ENCODE data around the gene ETV4. TPM values are rescaled to one million over a fixed set of nuclear protein-coding genes. Genes with fewer than 3 reads are reported as not detected.

Gene ETV4
- total RNA-seq, 1 experiment from 2014 or later = 147 TPM

DNA sequence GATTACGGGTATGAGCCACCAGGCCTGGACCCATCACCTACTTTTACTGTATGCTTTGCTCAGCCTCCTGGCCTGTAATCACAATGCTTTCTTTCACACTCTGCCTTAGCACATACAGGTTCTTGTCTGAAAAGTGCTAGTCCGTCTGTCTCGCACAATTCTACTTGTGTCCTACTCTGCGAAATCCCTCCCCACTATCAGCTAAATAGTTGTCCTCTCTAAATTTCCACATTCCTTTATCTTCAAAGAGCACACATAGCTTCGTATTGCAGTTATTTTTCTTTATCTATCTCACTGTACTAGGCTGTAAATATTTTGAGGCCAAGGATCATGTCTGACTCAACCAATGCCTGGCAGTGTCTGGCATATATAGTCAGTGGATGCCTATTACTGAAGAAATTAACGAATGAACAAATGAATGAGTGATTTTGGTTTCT, 38.5 kb upstream of the ETV4 start:
- DNase-seq (peak; percentile 66), ATAC-seq (peak; percentile 47)
- Histone ChIP-seq H3K4me3 (ENCODE audit: low read length) (no peak overlapping the region), H3K9me3 (ENCODE audit: low read length) (no peaks in the 10 kb centered on the region), H3K36me3 (ENCODE audit: low read depth, low read length) (no peaks in the 10 kb centered on the region), H3K27ac (ENCODE audit: low read length) (peak overlapping the region; percentile 82), H3F3A (ENCODE audit: low read length, unreplicated experiment) (no peaks in the 10 kb centered on the region), H3K9ac (ENCODE audit: low read length) (peak overlapping the region; percentile 60), H3K9me2 (replicated peaks; ENCODE audit: low read length) (no peaks in the 10 kb centered on the region), H4K20me1 (ENCODE audit: low read length) (no peaks in the 10 kb centered on the region), H3K4me2 (ENCODE audit: low read length) (peak overlapping the region; percentile 38), H2AFZ (ENCODE audit: low read length) (peak overlapping the region; percentile 20; the same call in 1 of the 2 replicates), H3K4me1 (ENCODE audit: insufficient read depth, low read length) (peaks cover 28% of the 10 kb centered on the region), H3K79me2 (ENCODE audit: low read length) (no peaks in the 10 kb centered on the region), H3K27me3 (ENCODE audit: low read length) (no peaks in the 10 kb centered on the region)
- ChIA-PET POLR2A (ENCODE audit: unreplicated experiment) (no interaction called here), CTCF (interaction anchor here (0.5 to 1.7 kb wide), 2 partner anchors 89 to 90 kb away, joined by 3 to 17 read pairs; no protein-coding TSS in a partner anchor)
- TSS peak; percentile 83 for BruUV-seq (replicated peaks)
- TF ChIP-seq EZH2phosphoT487 (IDR thresholded peaks at IDR 0.05; ENCODE audit: borderline replicate concordance, low read length) (no peak), EZH2 (IDR thresholded peaks at IDR 0.05; ENCODE audit: low read length, unreplicated experiment) (no peak), CTCF (conservative IDR thresholded peaks at IDR 0.05; ENCODE audit: low read depth, low read length) (no peak)
- intact Hi-C loops (cut with micrococcal nuclease) = loop anchor here (1.0 kb wide), 1 partner anchor 38 kb away; the partner anchor contains the start of gene ETV4

- H3K4me1 ChIP-seq (ENCODE audit: insufficient read depth, low read length) = peaks cover 41% of the 10 kb centered on the region
- no peaks in the 10 kb centered on the region for H4K20me1 ChIP-seq (ENCODE audit: low read length)
- intact Hi-C loops (cut with micrococcal nuclease) = no loop called here
- H3K79me2 ChIP-seq (ENCODE audit: low read length) = no peaks in the 10 kb centered on the region
- H3K4me2 ChIP-seq (ENCODE audit: low read length) = no peak overlapping the region
- H3K36me3 ChIP-seq (ENCODE audit: low read depth, low read length) = no peaks in the 10 kb centered on the region
- no TSS peak for BruUV-seq (replicated peaks)
- H3K9ac ChIP-seq (ENCODE audit: low read length) = no peak overlapping the region
- ATAC-seq (no peak), DNase-seq (no peak)
- no peak overlapping the region for H3K4me3 ChIP-seq (ENCODE audit: low read length)
- no peaks in the 10 kb centered on the region for H3K27me3 ChIP-seq (ENCODE audit: low read length)
- H3F3A ChIP-seq (ENCODE audit: low read length, unreplicated experiment) = no peaks in the 10 kb centered on the region
- CTCF ChIA-PET = no interaction called here
- POLR2A ChIA-PET (ENCODE audit: unreplicated experiment) = interaction anchor here (0.6 kb wide), 1 partner anchor 93 kb away, joined by 4 read pairs; no protein-coding TSS in a partner anchor
- H2AFZ ChIP-seq (ENCODE audit: low read length) = no peak overlapping the region
- no peaks in the 10 kb centered on the region for H3K9me3 ChIP-seq (ENCODE audit: low read length)
- no peak for TF ChIP-seq CTCF (conservative IDR thresholded peaks at IDR 0.05; ENCODE audit: low read depth, low read length)
- TF ChIP-seq EZH2 (IDR thresholded peaks at IDR 0.05; ENCODE audit: low read length, unreplicated experiment) = no peak
- TF ChIP-seq EZH2phosphoT487 (IDR thresholded peaks at IDR 0.05; ENCODE audit: borderline replicate concordance, low read length) = no peak
- no peaks in the 10 kb centered on the region for H3K9me2 ChIP-seq (replicated peaks; ENCODE audit: low read length)
- no peak overlapping the region for H3K27ac ChIP-seq (ENCODE audit: low read length)
These were observed 37.2 kb upstream of the ETV4 start for GRCh38 chr17:43583332-43583731.

DNA sequence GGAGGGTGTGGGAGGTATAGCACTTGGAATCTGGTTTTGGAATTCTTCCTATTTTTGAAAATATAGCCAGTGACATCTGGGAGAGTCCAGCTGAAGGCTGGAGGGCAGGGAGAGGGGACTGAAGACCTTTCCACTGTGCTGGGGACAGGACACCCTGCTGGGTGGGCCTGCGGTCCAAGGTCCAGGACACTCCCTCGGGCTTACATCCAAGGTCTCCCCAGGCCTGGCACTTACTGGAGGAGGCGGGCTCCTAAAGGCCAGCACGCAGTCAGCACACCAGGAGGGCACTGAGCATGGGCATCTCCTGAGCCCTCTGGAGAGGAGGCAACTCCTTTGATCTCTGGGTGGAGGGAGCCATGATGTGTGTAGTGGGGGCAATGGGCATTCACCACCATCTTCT, 35.5 kb upstream of the ETV4 start:
- no peak overlapping the region for H3K4me2 ChIP-seq (ENCODE audit: low read length)
- no peak overlapping the region for H2AFZ ChIP-seq (ENCODE audit: low read length)
- intact Hi-C loops (cut with micrococcal nuclease) = no loop called here
- no peaks in the 10 kb centered on the region for H3K79me2 ChIP-seq (ENCODE audit: low read length)
- BruUV-seq (replicated peaks) = no TSS peak
- no peaks in the 10 kb centered on the region for H3K9me2 ChIP-seq (replicated peaks; ENCODE audit: low read length)
- no peaks in the 10 kb centered on the region for H3K27me3 ChIP-seq (ENCODE audit: low read length)
- no peak overlapping the region for H3K4me3 ChIP-seq (ENCODE audit: low read length)
- ChIA-PET POLR2A (ENCODE audit: unreplicated experiment) (no interaction called here), CTCF (interaction anchor here (0.7 kb wide), 1 partner anchor 92 kb away, joined by 3 read pairs; no protein-coding TSS in a partner anchor)
- no peak overlapping the region for H3K9ac ChIP-seq (ENCODE audit: low read length)
- ATAC-seq (no peak), DNase-seq (no peak)
- no peaks in the 10 kb centered on the region for H3K9me3 ChIP-seq (ENCODE audit: low read length)
- no peaks in the 10 kb centered on the region for H3K36me3 ChIP-seq (ENCODE audit: low read depth, low read length)
- peaks cover 44% of the 10 kb centered on the region for H3K4me1 ChIP-seq (ENCODE audit: insufficient read depth, low read length)
- no peak overlapping the region for H3K27ac ChIP-seq (ENCODE audit: low read length)
- TF ChIP-seq EZH2 (IDR thresholded peaks at IDR 0.05; ENCODE audit: low read length, unreplicated experiment) (no peak), CTCF (conservative IDR thresholded peaks at IDR 0.05; ENCODE audit: low read depth, low read length) (no peak), EZH2phosphoT487 (IDR thresholded peaks at IDR 0.05; ENCODE audit: borderline replicate concordance, low read length) (no peak)
- H4K20me1 ChIP-seq (ENCODE audit: low read length) = no peaks in the 10 kb centered on the region
- no peaks in the 10 kb centered on the region for H3F3A ChIP-seq (ENCODE audit: low read length, unreplicated experiment)
